CD4-positive, alpha-beta T cell treated with Interleukin-2 at 100 ng/mL for 4 hours (primary cell): ENCODE data around the gene PPP1R3F.
"Not testable (repeated sequence)": the region's sequence is repeated elsewhere in the genome, so short reads cannot be mapped to it uniquely, and the experiment has no call there.

Source experiments
- DNase-seq: peaks from one replicate; pipeline ENCODE4 v3.0.0-alpha.2; 2020; ENCODE audit warnings: low spot score

Gene PPP1R3F

GRCh38 chrX:49321737-49322136 lies 52.1 kb downstream of the PPP1R3F start, which contains the start of gene GAGE12J:
TSS of gene GAGE12J (plus strand) at chrX:49322037. CDS start at chrX:49323194, 1,157 bp downstream.
- DNase-seq: not testable (repeated sequence)

- not testable (repeated sequence) for DNase-seq
Measured at GRCh38 chrX:49322266-49322665, 52.7 kb downstream of the PPP1R3F start.

- not testable (repeated sequence) for DNase-seq
Measured at GRCh38 chrX:49323735-49324134, 54.1 kb downstream of the PPP1R3F start.

GRCh38 chrX:49330421-49330820 lies 60.8 kb downstream of the PPP1R3F start:
- DNase-seq: not testable (repeated sequence)

- not testable (repeated sequence) for DNase-seq
Measured at GRCh38 chrX:49331282-49331681, 61.7 kb downstream of the PPP1R3F start, which contains the start of gene GAGE13. TSS of gene GAGE13 (plus strand) at chrX:49331582. CDS start at chrX:49332738, 1,156 bp downstream.

GRCh38 chrX:49331841-49332240 lies 62.2 kb downstream of the PPP1R3F start:
- DNase-seq: not testable (repeated sequence)
